Astrocyte (in vitro differentiated cells and primary cell): ENCODE results near the gene HMGCLL1. TPM values are rescaled to one million over a fixed set of nuclear protein-coding genes. Genes with fewer than 3 reads are reported as not detected.

Source experiments
- DNase-seq: peaks from one replicate; pipeline ENCODE4 v3.0.0-alpha.2; 2010; ENCODE audit warnings: low read depth
- FAIRE-seq: peaks from 2 replicates; lab custom pipeline; 2011; peaks lifted over from hg19 to GRCh38; lab: Jason Lieb, UNC
- H2AFZ ChIP-seq: 2 replicates; pipeline ENCODE4 v1.6.0; 2012; ENCODE audit warnings: low read depth, low read length, inconsistent platforms
- H3K27ac ChIP-seq: 2 replicates; pipeline ENCODE4 v1.5.1; 2011; ENCODE audit warnings: low read depth, low read length, inconsistent platforms
- H3K27me3 ChIP-seq: 2 replicates; pipeline ENCODE4 v1.6.0; 2011; ENCODE audit warnings: low read length, inconsistent platforms; ENCODE audit not compliant: insufficient read depth
- H3K36me3 ChIP-seq: 2 replicates; pipeline ENCODE4 v1.5.1; 2011; ENCODE audit warnings: low read length, inconsistent platforms; ENCODE audit not compliant: insufficient read depth
- H3K4me1 ChIP-seq: 2 replicates; pipeline ENCODE4 v1.5.1; 2011; ENCODE audit warnings: low read length, inconsistent platforms; ENCODE audit not compliant: insufficient read depth
- H3K4me2 ChIP-seq: 2 replicates; pipeline ENCODE4 v1.6.0; 2012; ENCODE audit warnings: low read length, inconsistent platforms
- H3K4me3 ChIP-seq: 2 replicates; pipeline ENCODE4 v1.5.1; 2011; ENCODE audit warnings: low read depth, mild to moderate bottlenecking, low read length, inconsistent platforms; ENCODE audit not compliant: insufficient read depth
- H3K79me2 ChIP-seq: 2 replicates; pipeline ENCODE4 v1.6.0; 2012; ENCODE audit warnings: mild to moderate bottlenecking, low read length, inconsistent platforms; ENCODE audit not compliant: insufficient read depth
- H3K9ac ChIP-seq: 2 replicates; pipeline ENCODE4 v1.6.0; 2012; ENCODE audit warnings: mild to moderate bottlenecking, low read length, inconsistent platforms
- H3K9me3 ChIP-seq: 2 replicates; pipeline ENCODE4 v1.5.1; 2012; ENCODE audit warnings: low read depth, mild to moderate bottlenecking, low read length, inconsistent platforms; ENCODE audit not compliant: insufficient read depth
- H4K20me1 ChIP-seq: 2 replicates; pipeline ENCODE4 v1.6.0; 2012; ENCODE audit warnings: low read length, inconsistent platforms; ENCODE audit not compliant: insufficient read depth
- H3K27ac Mint-ChIP-seq: one replicate; pipeline ENCODE4 v1.8.0; 2021; ENCODE audit warnings: mild to moderate bottlenecking, mixed read lengths; ENCODE audit not compliant: unreplicated experiment
- H3K27me3 Mint-ChIP-seq: one replicate; pipeline ENCODE4 v1.8.0; 2021; ENCODE audit warnings: low read depth, mixed read lengths; ENCODE audit not compliant: unreplicated experiment
- H3K36me3 Mint-ChIP-seq: one replicate; pipeline ENCODE4 v1.8.0; 2021; ENCODE audit warnings: low read depth, mixed read lengths; ENCODE audit not compliant: unreplicated experiment
- H3K4me1 Mint-ChIP-seq: one replicate; pipeline ENCODE4 v1.8.0; 2021; ENCODE audit warnings: low read depth, mixed read lengths; ENCODE audit not compliant: unreplicated experiment
- H3K4me3 Mint-ChIP-seq: one replicate; pipeline ENCODE4 v1.8.0; 2021; ENCODE audit warnings: mild to moderate bottlenecking, moderate library complexity, mixed read lengths; ENCODE audit not compliant: unreplicated experiment
- H3K9me3 Mint-ChIP-seq: one replicate; pipeline ENCODE4 v1.8.0; 2021; ENCODE audit warnings: mild to moderate bottlenecking, mixed read lengths; ENCODE audit not compliant: unreplicated experiment
- CTCF ChIP-seq: IDR thresholded peaks from 2 replicates; pipeline ENCODE4 v1.5.1; 2011; ENCODE audit warnings: low read depth, mild to moderate bottlenecking, inconsistent platforms, low read length, moderate library complexity; ENCODE audit not compliant: insufficient read depth
- EZH2 ChIP-seq: IDR thresholded peaks from 2 replicates; pipeline ENCODE4 v1.6.1; 2012; ENCODE audit warnings: mild to moderate bottlenecking, low read length, inconsistent platforms; ENCODE audit not compliant: insufficient read depth
- total RNA-seq: library from RNA; stranded (reverse); gene quantifications from 2 replicates; pipeline ENCODE4 v1.2.1, GENCODE V29; 2021

Gene HMGCLL1
- total RNA-seq, 1 donor from 2014 or later: 0.30 TPM

GRCh38 chr6:55469951-55470366 lies 109.0 kb downstream of the HMGCLL1 start:
- Mint-ChIP-seq H3K27ac (no peak overlapping the region), H3K27me3 (no peaks in the 10 kb centered on the region), H3K9me3 (no peaks in the 10 kb centered on the region), H3K36me3 (no peaks in the 10 kb centered on the region), H3K4me3 (no peak overlapping the region), H3K4me1 (no peaks in the 10 kb centered on the region)
- no peak overlapping the region for H3K27ac ChIP-seq
- TF ChIP-seq EZH2: no peak
- no peak overlapping the region for H2AFZ ChIP-seq
- H3K9ac ChIP-seq: no peak overlapping the region
- H3K4me1 ChIP-seq: no peaks in the 10 kb centered on the region
- DNase-seq: no peak
- no peak for FAIRE-seq
- no peak overlapping the region for H3K4me2 ChIP-seq
- H4K20me1 ChIP-seq: no peaks in the 10 kb centered on the region
- no peaks in the 10 kb centered on the region for H3K79me2 ChIP-seq
- no peaks in the 10 kb centered on the region for H3K9me3 ChIP-seq
- H3K4me3 ChIP-seq: no peak overlapping the region
- H3K27me3 ChIP-seq: no peaks in the 10 kb centered on the region
- H3K36me3 ChIP-seq: no peaks in the 10 kb centered on the region

GRCh38 chr6:55456016-55456415 lies 123.0 kb downstream of the HMGCLL1 start:
- H3K4me1 Mint-ChIP-seq: no peaks in the 10 kb centered on the region
- TF ChIP-seq CTCF (no peak), EZH2 (no peak)
- Histone ChIP-seq H3K27ac (no peak overlapping the region), H3K4me2 (no peak overlapping the region), H3K79me2 (no peaks in the 10 kb centered on the region), H3K4me1 (no peaks in the 10 kb centered on the region), H3K9ac (no peak overlapping the region), H2AFZ (no peak overlapping the region), H3K4me3 (no peak overlapping the region), H3K9me3 (no peaks in the 10 kb centered on the region), H3K27me3 (no peaks in the 10 kb centered on the region), H3K36me3 (no peaks in the 10 kb centered on the region), H4K20me1 (no peaks in the 10 kb centered on the region)
- H3K27me3 Mint-ChIP-seq: no peaks in the 10 kb centered on the region
- no peak for FAIRE-seq
- H3K9me3 Mint-ChIP-seq: no peaks in the 10 kb centered on the region
- no peak overlapping the region for H3K27ac Mint-ChIP-seq
- H3K4me3 Mint-ChIP-seq: no peak overlapping the region
- DNase-seq: peak; percentile 33
- no peaks in the 10 kb centered on the region for H3K36me3 Mint-ChIP-seq

GRCh38 chr6:55450005-55450404 lies 129.0 kb downstream of the HMGCLL1 start:
- FAIRE-seq: no peak

More at GRCh38 chr6:55450005-55450404, 129.0 kb downstream of the HMGCLL1 start:
- H3K4me1 Mint-ChIP-seq: peaks cover 12% of the 10 kb centered on the region
- Histone ChIP-seq H3K9me3 (no peaks in the 10 kb centered on the region), H3K79me2 (no peaks in the 10 kb centered on the region), H3K36me3 (no peaks in the 10 kb centered on the region), H3K4me2 (no peak overlapping the region), H3K4me3 (no peak overlapping the region), H2AFZ (no peak overlapping the region), H4K20me1 (no peaks in the 10 kb centered on the region), H3K27me3 (no peaks in the 10 kb centered on the region), H3K27ac (no peak overlapping the region), H3K4me1 (no peaks in the 10 kb centered on the region), H3K9ac (no peak overlapping the region)
- no peak overlapping the region for H3K27ac Mint-ChIP-seq
- TF ChIP-seq EZH2 (no peak), CTCF (no peak)
- no peaks in the 10 kb centered on the region for H3K27me3 Mint-ChIP-seq
- no peaks in the 10 kb centered on the region for H3K9me3 Mint-ChIP-seq
- H3K36me3 Mint-ChIP-seq: no peaks in the 10 kb centered on the region
- no peak overlapping the region for H3K4me3 Mint-ChIP-seq
- no peak for DNase-seq
